Liver (tissue), 5 donors: ENCODE results near the gene ZNF414. TPM values are rescaled to one million over a fixed set of nuclear protein-coding genes. Genes with fewer than 3 reads are reported as not detected.

Experiments
- FOXA2 ChIP-seq: IDR thresholded peaks from 2 replicates; pipeline ENCODE4 v1.6.1; 2016; ENCODE audit warnings: antibody characterized with exemption
- HNF4A ChIP-seq, 2 donors: conservative IDR thresholded peaks; 2 replicates each; pipeline ENCODE4 v1.6.1; 2016; ENCODE audit warnings: antibody characterized with exemption in 2 of 2, mild to moderate bottlenecking in 2 of 2
- HNF4G ChIP-seq: IDR thresholded peaks from 2 replicates; pipeline ENCODE4 v1.6.1; 2016; ENCODE audit warnings: antibody characterized with exemption
- RAD21 ChIP-seq, 2 donors: IDR thresholded peaks; 2 replicates each; pipeline ENCODE4 v1.6.1; 2016; ENCODE audit warnings: antibody characterized with exemption in 2 of 2, mild to moderate bottlenecking in 2 of 2
- RXRA ChIP-seq, 2 donors: IDR thresholded peaks; 2 replicates each; pipeline ENCODE4 v1.6.1; 2017 to 2018; ENCODE audit warnings: antibody characterized with exemption in 2 of 2, mild to moderate bottlenecking in 1 of 2
- YY1 ChIP-seq: IDR thresholded peaks from 2 replicates; pipeline ENCODE4 v1.6.1; 2016; ENCODE audit warnings: antibody characterized with exemption, mild to moderate bottlenecking
- polyA plus RNA-seq, 2 donors: library from polyadenylated mRNA; stranded (reverse) in 1 of 2; unstranded in 1 of 2; fragments of 200-250 nt in 1 of 2; fragments of >200 nt in 1 of 2; fragmentation: Nextera tagmentation in 1 of 2; extraction: Ambion mirVana in 1 of 2; gene quantifications; one replicate each; pipeline versions ENCODE4 v1.2.1 to v1.2.3, GENCODE V29; 2013 to 2015
- total RNA-seq, 2 donors: library from RNA; depleted of rRNA; stranded (reverse); fragments of >200 nt; gene quantifications; one replicate each; pipeline ENCODE4 v1.2.3, GENCODE V29; 2014
- TF ChIP-seq, protein P1 (sequence below): IDR thresholded peaks from 2 replicates; pipeline ENCODE4 v1.6.1; 2016; ENCODE audit warnings: antibody characterized with exemption, mild to moderate bottlenecking
- TF ChIP-seq, protein P2 (sequence below): fragments of 150-350 bp; IDR thresholded peaks from 2 replicates; pipeline ENCODE4 v1.5.1; 2017; ENCODE audit warnings: improper control_type of control experiment, low read depth, low read length; ENCODE audit not compliant: missing input control
- donor health status: healthy.
- donor health status: healthy.
- donor health status: healthy.

The ZNF414 gene
- total and polyA plus RNA-seq, 4 donors: 3.5 to 16.0 (median 7.2) TPM

DNA sequence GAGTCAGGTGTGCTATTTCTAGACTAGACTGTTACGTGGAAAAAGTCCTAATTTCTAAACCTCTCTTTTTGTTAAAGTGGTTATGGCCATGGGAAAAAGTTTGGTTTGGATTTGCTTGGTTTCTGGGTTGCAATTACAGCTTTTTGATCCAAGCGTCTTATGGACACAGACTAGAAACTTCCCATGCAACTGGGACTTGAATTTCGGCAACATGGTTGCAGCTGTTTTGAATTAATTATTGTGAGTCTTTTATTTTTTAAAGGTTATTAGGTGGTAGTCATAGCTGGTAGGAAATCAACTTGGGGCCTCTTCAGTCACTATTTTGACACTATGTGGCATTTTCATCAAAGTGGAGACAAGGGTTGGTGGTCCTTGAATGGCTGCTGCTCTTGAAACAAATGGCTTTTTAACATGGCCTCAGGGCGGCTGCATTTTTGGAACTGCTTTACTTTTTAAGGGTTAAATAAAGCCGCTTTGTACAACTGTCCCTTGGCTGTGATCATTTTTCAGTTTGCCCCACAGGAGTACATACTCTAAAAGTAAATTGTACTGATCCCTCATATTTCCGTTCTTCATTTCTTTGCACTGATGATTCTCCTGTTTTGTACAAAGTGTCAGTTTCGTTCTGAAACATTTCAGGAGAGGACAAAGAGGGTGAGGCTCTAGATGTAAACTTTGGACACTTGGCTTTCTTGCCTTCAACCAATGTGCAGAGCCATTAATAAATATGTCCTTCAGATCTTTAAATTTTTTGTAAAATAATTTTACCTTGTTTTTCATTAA, 53.3 kb downstream of the ZNF414 start (continued):
- TF ChIP-seq, protein P1, sequence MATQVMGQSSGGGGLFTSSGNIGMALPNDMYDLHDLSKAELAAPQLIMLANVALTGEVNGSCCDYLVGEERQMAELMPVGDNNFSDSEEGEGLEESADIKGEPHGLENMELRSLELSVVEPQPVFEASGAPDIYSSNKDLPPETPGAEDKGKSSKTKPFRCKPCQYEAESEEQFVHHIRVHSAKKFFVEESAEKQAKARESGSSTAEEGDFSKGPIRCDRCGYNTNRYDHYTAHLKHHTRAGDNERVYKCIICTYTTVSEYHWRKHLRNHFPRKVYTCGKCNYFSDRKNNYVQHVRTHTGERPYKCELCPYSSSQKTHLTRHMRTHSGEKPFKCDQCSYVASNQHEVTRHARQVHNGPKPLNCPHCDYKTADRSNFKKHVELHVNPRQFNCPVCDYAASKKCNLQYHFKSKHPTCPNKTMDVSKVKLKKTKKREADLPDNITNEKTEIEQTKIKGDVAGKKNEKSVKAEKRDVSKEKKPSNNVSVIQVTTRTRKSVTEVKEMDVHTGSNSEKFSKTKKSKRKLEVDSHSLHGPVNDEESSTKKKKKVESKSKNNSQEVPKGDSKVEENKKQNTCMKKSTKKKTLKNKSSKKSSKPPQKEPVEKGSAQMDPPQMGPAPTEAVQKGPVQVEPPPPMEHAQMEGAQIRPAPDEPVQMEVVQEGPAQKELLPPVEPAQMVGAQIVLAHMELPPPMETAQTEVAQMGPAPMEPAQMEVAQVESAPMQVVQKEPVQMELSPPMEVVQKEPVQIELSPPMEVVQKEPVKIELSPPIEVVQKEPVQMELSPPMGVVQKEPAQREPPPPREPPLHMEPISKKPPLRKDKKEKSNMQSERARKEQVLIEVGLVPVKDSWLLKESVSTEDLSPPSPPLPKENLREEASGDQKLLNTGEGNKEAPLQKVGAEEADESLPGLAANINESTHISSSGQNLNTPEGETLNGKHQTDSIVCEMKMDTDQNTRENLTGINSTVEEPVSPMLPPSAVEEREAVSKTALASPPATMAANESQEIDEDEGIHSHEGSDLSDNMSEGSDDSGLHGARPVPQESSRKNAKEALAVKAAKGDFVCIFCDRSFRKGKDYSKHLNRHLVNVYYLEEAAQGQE: no peak
- TF ChIP-seq HNF4G: no peak
- TF ChIP-seq FOXA2: no peak
- TF ChIP-seq, protein P2, sequence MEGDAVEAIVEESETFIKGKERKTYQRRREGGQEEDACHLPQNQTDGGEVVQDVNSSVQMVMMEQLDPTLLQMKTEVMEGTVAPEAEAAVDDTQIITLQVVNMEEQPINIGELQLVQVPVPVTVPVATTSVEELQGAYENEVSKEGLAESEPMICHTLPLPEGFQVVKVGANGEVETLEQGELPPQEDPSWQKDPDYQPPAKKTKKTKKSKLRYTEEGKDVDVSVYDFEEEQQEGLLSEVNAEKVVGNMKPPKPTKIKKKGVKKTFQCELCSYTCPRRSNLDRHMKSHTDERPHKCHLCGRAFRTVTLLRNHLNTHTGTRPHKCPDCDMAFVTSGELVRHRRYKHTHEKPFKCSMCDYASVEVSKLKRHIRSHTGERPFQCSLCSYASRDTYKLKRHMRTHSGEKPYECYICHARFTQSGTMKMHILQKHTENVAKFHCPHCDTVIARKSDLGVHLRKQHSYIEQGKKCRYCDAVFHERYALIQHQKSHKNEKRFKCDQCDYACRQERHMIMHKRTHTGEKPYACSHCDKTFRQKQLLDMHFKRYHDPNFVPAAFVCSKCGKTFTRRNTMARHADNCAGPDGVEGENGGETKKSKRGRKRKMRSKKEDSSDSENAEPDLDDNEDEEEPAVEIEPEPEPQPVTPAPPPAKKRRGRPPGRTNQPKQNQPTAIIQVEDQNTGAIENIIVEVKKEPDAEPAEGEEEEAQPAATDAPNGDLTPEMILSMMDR: no peak
- TF ChIP-seq RAD21 (IDR thresholded peaks at IDR 0.05): no peak
- TF ChIP-seq RXRA (IDR thresholded peaks at IDR 0.05): no peak
- no peak for TF ChIP-seq YY1
- TF ChIP-seq HNF4A (conservative IDR thresholded peaks at IDR 0.05): no peak

Other genes with a start within 250 kb of the ZNF414 start
- gene CD320, start 205.8 kb downstream of the ZNF414 start, total RNA-seq: 10 to 100 TPM in 1 of 2 donors, 1 to 10 TPM in 1; 6.7 to 10.9 TPM
- gene CD320, start 205.8 kb downstream of the ZNF414 start, polyA plus RNA-seq: 10 to 100 TPM; 14.3 to 18.0 TPM
- gene NDUFA7, start 192.8 kb downstream of the ZNF414 start, total RNA-seq: 10 to 100 TPM; 19.6 to 26.1 TPM
- 100 to 1,000 TPM in 1 of 2 donors, 10 to 100 TPM in 1; 85.2 to 101 TPM for gene NDUFA7, start 192.8 kb downstream of the ZNF414 start, polyA plus RNA-seq
- gene RPS28, start 192.7 kb downstream of the ZNF414 start, total RNA-seq: 100 to 1,000 TPM in 1 of 2 donors, 10 to 100 TPM in 1; 74.7 to 205 TPM
- gene RPS28, start 192.7 kb downstream of the ZNF414 start, polyA plus RNA-seq: 100 to 1,000 TPM; 324 to 467 TPM
- gene KANK3, start 170.9 kb downstream of the ZNF414 start, total RNA-seq: 1 to 10 TPM; 3.3 to 4.5 TPM
- gene KANK3, start 170.9 kb downstream of the ZNF414 start, polyA plus RNA-seq: 1 to 10 TPM in 1 of 2 donors, under 1 TPM in 1; 0.44 to 3.6 TPM
- 100 to 1,000 TPM in 1 of 2 donors, under 1 TPM in 1; 0.65 to 144 TPM for gene ANGPTL4, start 150.0 kb downstream of the ZNF414 start, total RNA-seq
- gene ANGPTL4, start 150.0 kb downstream of the ZNF414 start, polyA plus RNA-seq: 100 to 1,000 TPM in 1 of 2 donors, 10 to 100 TPM in 1; 25.2 to 118 TPM
- 10 to 100 TPM; 31.9 to 91.2 TPM for gene RAB11B, start 123.8 kb downstream of the ZNF414 start, total RNA-seq
- gene RAB11B, start 123.8 kb downstream of the ZNF414 start, polyA plus RNA-seq: 10 to 100 TPM; 27.3 to 58.1 TPM
- gene MARCHF2, start 100.9 kb downstream of the ZNF414 start, total RNA-seq: 10 to 100 TPM; 78.6 to 89.5 TPM
- gene MARCHF2, start 100.9 kb downstream of the ZNF414 start, polyA plus RNA-seq: 10 to 100 TPM; 21.6 to 39.1 TPM
- 10 to 100 TPM; 66.3 to 75.1 TPM for gene HNRNPM, start 69.2 kb downstream of the ZNF414 start, total RNA-seq
- gene HNRNPM, start 69.2 kb downstream of the ZNF414 start, polyA plus RNA-seq: 10 to 100 TPM; 39.4 to 86.9 TPM
- gene PRAM1, start 11.5 kb downstream of the ZNF414 start, total RNA-seq: 1 to 10 TPM in 1 of 2 donors, under 1 TPM in 1; 0.84 to 1.8 TPM
- under 1 TPM; 0.75 to 0.77 TPM for gene PRAM1, start 11.5 kb downstream of the ZNF414 start, polyA plus RNA-seq
- gene MYO1F, start 63.3 kb upstream of the ZNF414 start, total RNA-seq: 10 to 100 TPM; 17.9 to 20.4 TPM
- gene MYO1F, start 63.3 kb upstream of the ZNF414 start, polyA plus RNA-seq: 1 to 10 TPM; 6.1 to 6.2 TPM
- 10 to 100 TPM in 1 of 2 donors, 1 to 10 TPM in 1; 4.7 to 10.1 TPM for gene ADAMTS10, start 96.5 kb upstream of the ZNF414 start, total RNA-seq
- gene ADAMTS10, start 96.5 kb upstream of the ZNF414 start, polyA plus RNA-seq: 1 to 10 TPM; 1.2 to 2.6 TPM
- not detected for gene NFILZ, start 116.5 kb upstream of the ZNF414 start, total RNA-seq
- not detected for gene NFILZ, start 116.5 kb upstream of the ZNF414 start, polyA plus RNA-seq
- gene ACTL9, start 184.6 kb upstream of the ZNF414 start, total RNA-seq: not detected
- not detected for gene ACTL9, start 184.6 kb upstream of the ZNF414 start, polyA plus RNA-seq
- gene OR2Z1, start 207.5 kb upstream of the ZNF414 start, total RNA-seq: not detected
- gene OR2Z1, start 207.5 kb upstream of the ZNF414 start, polyA plus RNA-seq: not detected